K562 (cell line): ENCODE data around the gene SERPINF2. TPM values are rescaled to one million over a fixed set of nuclear protein-coding genes. Genes with fewer than 3 reads are reported as not detected.

Source experiments
- ATAC-seq: fragments of 200-7000 bp; cut with Tn5 transposase; 3 replicates; pipeline ENCODE4 v1.9.1; 2020; ENCODE audit warnings: moderate library complexity
- BruUV-seq: library from RNA; stranded (reverse); fragments of 400-500 nt; replicated peaks from 2 replicates; lab custom pipeline; 2021; lab: Mats Ljungman, UMichigan
- CTCF ChIA-PET: fragments of 300-600 bp; formaldehyde crosslinking; extraction: SDS; loops from one replicate; lab custom pipeline; 2021; ENCODE audit warnings: low intra/inter-chr PET ratio; lab: Yijun Ruan, JAX
- POLR2A ChIA-PET: fragments of 300-600, 350-650 bp; sonication (Branson Sonifier 250); formaldehyde crosslinking; extraction: SDS; loops from one replicate; lab custom pipeline; 2021; ENCODE audit warnings: antibody characterized with exemption, inconsistent platforms; lab: Yijun Ruan, JAX
- DNase-seq, 4 experiments: peaks; one replicate each; pipeline versions ENCODE4 v3.0.0 to v3.0.0-alpha.2; 2011 to 2018; ENCODE audit warnings: low spot score in 3 of 4, mixed read lengths in 3 of 4; ENCODE audit errors: extremely low read depth in 1 of 4
- FAIRE-seq: peaks from 2 replicates; lab custom pipeline; 2011; peaks lifted over from hg19 to GRCh38; lab: Jason Lieb, UNC
- H2AFZ ChIP-seq: 2 replicates; pipeline ENCODE4 v1.6.0; 2011; ENCODE audit warnings: low read depth, low read length, control low read depth, inconsistent platforms
- H3K27ac ChIP-seq: fragments of 200-600 bp; 3 replicates; pipeline ENCODE4 v1.8.0; 2011; ENCODE audit warnings: low read depth, mild to moderate bottlenecking, control low read depth, inconsistent platforms, low read length, moderate library complexity, mixed read lengths; ENCODE audit errors: extremely low read depth
- H3K27me3 ChIP-seq, 2 experiments: fragments of 300-600 bp in 1 of 2; 2 replicates in 1 of 2; 3 replicates in 1 of 2; pipeline versions ENCODE4 v1.6.0 to v1.8.0; 2011; ENCODE audit warnings: inconsistent platforms in 2 of 2, low read length in 2 of 2, mild to moderate bottlenecking in 1 of 2, mixed read lengths in 1 of 2, moderate library complexity in 1 of 2; ENCODE audit not compliant: control insufficient read depth in 2 of 2, insufficient read depth in 2 of 2
- H3K36me3 ChIP-seq: fragments of 300-600 bp; 3 replicates; pipeline ENCODE4 v1.8.0; 2011; ENCODE audit warnings: mild to moderate bottlenecking, low read length, inconsistent platforms; ENCODE audit not compliant: control insufficient read depth, insufficient read depth
- H3K4me1 ChIP-seq, 2 experiments: fragments of 200-600 bp in 1 of 2; replicated peaks in 1 of 2; 2 replicates in 1 of 2; 3 replicates in 1 of 2; pipeline versions ENCODE4 v1.5.1 to v1.8.0; 2011; ENCODE audit warnings: inconsistent platforms in 2 of 2, low read length in 2 of 2, mild to moderate bottlenecking in 1 of 2, mixed read lengths in 1 of 2, moderate library complexity in 1 of 2; ENCODE audit not compliant: control insufficient read depth in 2 of 2, insufficient read depth in 2 of 2
- H3K4me2 ChIP-seq: 2 replicates; pipeline ENCODE4 v1.6.1; 2011; ENCODE audit warnings: low read length, control low read depth, inconsistent platforms, mixed read lengths; ENCODE audit not compliant: insufficient read depth
- H3K4me3 ChIP-seq: fragments of 200-600 bp; sonication (generic), shearing (Covaris generic); 2 replicates; pipeline ENCODE4 v1.5.1; 2016; ENCODE audit warnings: control low read depth, inconsistent platforms
- H3K79me2 ChIP-seq: fragments of 200-600 bp; 3 replicates; pipeline ENCODE4 v1.8.0; 2011; ENCODE audit warnings: low read length, inconsistent platforms; ENCODE audit not compliant: control insufficient read depth, insufficient read depth
- H3K9ac ChIP-seq, 2 experiments: 2 replicates each; pipeline versions ENCODE4 v1.6.0 to v1.6.1; 2011; ENCODE audit warnings: low read depth in 2 of 2, low read length in 2 of 2, control low read depth in 1 of 2, inconsistent platforms in 1 of 2, mild to moderate bottlenecking in 1 of 2, mixed read lengths in 1 of 2; ENCODE audit not compliant: insufficient read depth in 1 of 2
- H3K9me1 ChIP-seq: one replicate; pipeline ENCODE4 v1.6.0; 2011; ENCODE audit warnings: inconsistent platforms, mild to moderate bottlenecking, low read length, moderate library complexity; ENCODE audit not compliant: control insufficient read depth, insufficient read depth
- H3K9me3 ChIP-seq: replicated peaks from 2 replicates; pipeline ENCODE4 v1.5.1; 2011; ENCODE audit warnings: low read depth, low read length, inconsistent platforms; ENCODE audit not compliant: control insufficient read depth, insufficient read depth
- H4K20me1 ChIP-seq: replicated peaks from 2 replicates; pipeline ENCODE4 v1.6.1; 2011; ENCODE audit warnings: low read length, inconsistent platforms, mixed read lengths; ENCODE audit not compliant: control insufficient read depth, insufficient read depth
- ARID1B ChIP-seq: fragments of 450-650 bp; IDR thresholded peaks from 2 replicates; pipeline ENCODE4 v1.6.1; 2016; ENCODE audit warnings: antibody characterized with exemption, mild to moderate bottlenecking, inconsistent platforms
- CAMTA2 ChIP-seq: fragments of 250-450 bp; sonication (Bioruptor Pico); conservative IDR thresholded peaks from 2 replicates; pipeline ENCODE4 v1.5.1; 2022
- CSDE1 ChIP-seq, 2 experiments: fragments of 450-650 bp; IDR thresholded peaks; 2 replicates each; pipeline ENCODE4 v1.6.1; 2016; ENCODE audit warnings: mild to moderate bottlenecking in 1 of 2
- DMBX1 ChIP-seq: fragments of 250-450 bp; sonication (Bioruptor Pico); IDR thresholded peaks from 2 replicates; pipeline ENCODE4 v1.8.0; 2022; ENCODE audit warnings: inconsistent platforms, mild to moderate bottlenecking, moderate library complexity, borderline replicate concordance
- JUN ChIP-seq, 2 experiments: sonication (generic) in 1 of 2; formaldehyde crosslinking in 1 of 2; IDR thresholded peaks; 2 replicates each; pipeline versions ENCODE4 v1.6.1 to v1.8.0; 2012 to 2022; ENCODE audit warnings: borderline replicate concordance in 2 of 2, mild to moderate bottlenecking in 2 of 2, improper control_type of control experiment in 1 of 2, low read depth in 1 of 2, low read length in 1 of 2, missing genetic modification reagents in 1 of 2
- SPI1 ChIP-seq: IDR thresholded peaks from 2 replicates; pipeline ENCODE4 v1.6.1; 2011; ENCODE audit warnings: low read depth, low read length, control low read depth, borderline replicate concordance
- SREBF1 ChIP-seq: fragments of 150-350 bp; IDR thresholded peaks from 2 replicates; pipeline ENCODE4 v1.6.1; 2014; ENCODE audit warnings: antibody characterized with exemption, low read depth, low read length, borderline replicate concordance
- TEAD1 ChIP-seq, 2 experiments: fragments of 450-650 bp in 1 of 2; sonication (generic) in 1 of 2; formaldehyde crosslinking; IDR thresholded peaks; 2 replicates each; pipeline versions ENCODE4 v1.4.0 to v1.8.0; 2020 to 2022; ENCODE audit warnings: mild to moderate bottlenecking in 2 of 2, missing genetic modification reagents in 1 of 2
- TFAM ChIP-seq: fragments of 250-450 bp; sonication (Bioruptor Pico); conservative IDR thresholded peaks from 2 replicates; pipeline ENCODE4 v1.5.0; 2021; ENCODE audit warnings: mild to moderate bottlenecking, moderate library complexity
- ZC3H8 ChIP-seq: fragments of 450-650 bp; IDR thresholded peaks from 2 replicates; pipeline ENCODE4 v1.6.1; 2017
- ZFP36 ChIP-seq: fragments of 150-350 bp; IDR thresholded peaks from 2 replicates; pipeline ENCODE4 v1.6.1; 2018; ENCODE audit warnings: low read length, low read depth; ENCODE audit not compliant: partially characterized antibody
- ZKSCAN8 ChIP-seq: fragments of 200-800 bp; sonication (Bioruptor generic); IDR thresholded peaks from 2 replicates; pipeline ENCODE4 v1.6.1; 2016; ENCODE audit warnings: missing genetic modification characterization, missing compliant biosample characterization
- ZNF589 ChIP-seq: fragments of 200-800 bp; sonication (Bioruptor generic); IDR thresholded peaks from 2 replicates; pipeline ENCODE4 v1.6.1; 2016; ENCODE audit warnings: low read depth, missing genetic modification characterization, missing compliant biosample characterization
- WGBS: fragments of 100-300 bp; shearing (Covaris generic); methylation state at CpG from one replicate; pipeline ENCODE4 v1.1.6; 2016; ENCODE audit warnings: low coverage, mixed read lengths; ENCODE audit not compliant: insufficient coverage; ENCODE audit errors: missing lambda C conversion rate; 5-methylcytosine and 5-hydroxymethylcytosine counted together
- in situ Hi-C: fragments of 300-500 bp; cut with MboI; formaldehyde crosslinking; loops from 4 replicates; pipeline ENCODE4 v1.15.0; 2018; ENCODE audit warnings: inconsistent platforms, mixed read lengths
- intact Hi-C: fragments of 100-400 bp; cut with micrococcal nuclease; formaldehyde crosslinking; loops from 2 replicates; pipeline ENCODE4 v1.14.2; 2022
- polyA plus RNA-seq, 8 experiments: library from polyadenylated mRNA; depleted of rRNA in 4 of 8; stranded (reverse) in 5 of 8; unstranded in 3 of 8; fragments of >200 nt; fragmentation: Nextera tagmentation in 2 of 8; fragmentation: Illumina TruSeq in 1 of 8; extraction: Ambion mirVana in 2 of 8; extraction: Trizol in 1 of 8; gene quantifications; 2 replicates each; pipeline versions ENCODE4 v1.2.1 to v1.2.3, GENCODE V29; 2011 to 2014; ENCODE audit warnings: inconsistent platforms in 1 of 8, missing spikeins in 1 of 8
- total RNA-seq, 7 experiments: library from RNA; depleted of rRNA in 6 of 7; stranded (reverse); fragments of >200 nt in 6 of 7; fragmentation: Illumina TruSeq in 2 of 7; extraction: Trizol in 2 of 7; gene quantifications; 2 replicates each; pipeline versions ENCODE4 v1.2.1 to v1.2.3, GENCODE V29; 2011 to 2021; ENCODE audit warnings: low replicate concordance in 1 of 7
- TF ChIP-seq, protein P1 (sequence below): fragments of 450-650 bp; IDR thresholded peaks from 2 replicates; pipeline ENCODE4 v1.6.1; 2016; ENCODE audit warnings: low read depth

The SERPINF2 gene
- total and polyA plus RNA-seq, 9 of the 15 experiments (the other 6 are each of a cell fraction or from before 2014, with no cell fraction given) = 0.22 TPM; not detected in 8

- no peaks in the 10 kb centered on the region for H3K79me2 ChIP-seq
- no peak overlapping the region for H3K4me2 ChIP-seq
- intact Hi-C loops (no loop called here), in situ Hi-C loops (no loop called here)
- DNase-seq = no peak
- H3K4me3 ChIP-seq = no peak overlapping the region
- no peaks in the 10 kb centered on the region for H3K9me1 ChIP-seq
- peaks cover 8 to 9% of the 10 kb centered on the region in 2 experiments; a peak in 3 of 5 replicates for H3K4me1 ChIP-seq
- no peak for FAIRE-seq
- CTCF ChIA-PET = no interaction called here
- no peak for ATAC-seq
- POLR2A ChIA-PET = no interaction called here
- H3K9ac ChIP-seq = no peak overlapping the region
- no peak overlapping the region for H3K27ac ChIP-seq
- no peak for TF ChIP-seq DMBX1 (CRISPR knock-in tag)
- no peak for TF ChIP-seq ZC3H8
- TF ChIP-seq CSDE1 (IDR thresholded peaks at IDR 0.05) = no peak
- TF ChIP-seq SREBF1 = no peak
- no peak for TF ChIP-seq ZFP36
- no peak for TF ChIP-seq SPI1
- no peak for TF ChIP-seq TEAD1 (CRISPR knock-in tag; IDR thresholded peaks at IDR 0.05)
- TF ChIP-seq JUN (IDR thresholded peaks at IDR 0.05; ENCODE audit: borderline replicate concordance, low read depth, low read length) = no peak
- TF ChIP-seq JUN (CRISPR knock-in tag; IDR thresholded peaks at IDR 0.05; ENCODE audit: borderline replicate concordance) = no peak
- no peak for TF ChIP-seq ZKSCAN8
- TF ChIP-seq ZNF589 (CRISPR knock-in tag) = no peak
- no peak for TF ChIP-seq ARID1B
- no peak for TF ChIP-seq TFAM (CRISPR knock-in tag)
- TF ChIP-seq, protein P1, sequence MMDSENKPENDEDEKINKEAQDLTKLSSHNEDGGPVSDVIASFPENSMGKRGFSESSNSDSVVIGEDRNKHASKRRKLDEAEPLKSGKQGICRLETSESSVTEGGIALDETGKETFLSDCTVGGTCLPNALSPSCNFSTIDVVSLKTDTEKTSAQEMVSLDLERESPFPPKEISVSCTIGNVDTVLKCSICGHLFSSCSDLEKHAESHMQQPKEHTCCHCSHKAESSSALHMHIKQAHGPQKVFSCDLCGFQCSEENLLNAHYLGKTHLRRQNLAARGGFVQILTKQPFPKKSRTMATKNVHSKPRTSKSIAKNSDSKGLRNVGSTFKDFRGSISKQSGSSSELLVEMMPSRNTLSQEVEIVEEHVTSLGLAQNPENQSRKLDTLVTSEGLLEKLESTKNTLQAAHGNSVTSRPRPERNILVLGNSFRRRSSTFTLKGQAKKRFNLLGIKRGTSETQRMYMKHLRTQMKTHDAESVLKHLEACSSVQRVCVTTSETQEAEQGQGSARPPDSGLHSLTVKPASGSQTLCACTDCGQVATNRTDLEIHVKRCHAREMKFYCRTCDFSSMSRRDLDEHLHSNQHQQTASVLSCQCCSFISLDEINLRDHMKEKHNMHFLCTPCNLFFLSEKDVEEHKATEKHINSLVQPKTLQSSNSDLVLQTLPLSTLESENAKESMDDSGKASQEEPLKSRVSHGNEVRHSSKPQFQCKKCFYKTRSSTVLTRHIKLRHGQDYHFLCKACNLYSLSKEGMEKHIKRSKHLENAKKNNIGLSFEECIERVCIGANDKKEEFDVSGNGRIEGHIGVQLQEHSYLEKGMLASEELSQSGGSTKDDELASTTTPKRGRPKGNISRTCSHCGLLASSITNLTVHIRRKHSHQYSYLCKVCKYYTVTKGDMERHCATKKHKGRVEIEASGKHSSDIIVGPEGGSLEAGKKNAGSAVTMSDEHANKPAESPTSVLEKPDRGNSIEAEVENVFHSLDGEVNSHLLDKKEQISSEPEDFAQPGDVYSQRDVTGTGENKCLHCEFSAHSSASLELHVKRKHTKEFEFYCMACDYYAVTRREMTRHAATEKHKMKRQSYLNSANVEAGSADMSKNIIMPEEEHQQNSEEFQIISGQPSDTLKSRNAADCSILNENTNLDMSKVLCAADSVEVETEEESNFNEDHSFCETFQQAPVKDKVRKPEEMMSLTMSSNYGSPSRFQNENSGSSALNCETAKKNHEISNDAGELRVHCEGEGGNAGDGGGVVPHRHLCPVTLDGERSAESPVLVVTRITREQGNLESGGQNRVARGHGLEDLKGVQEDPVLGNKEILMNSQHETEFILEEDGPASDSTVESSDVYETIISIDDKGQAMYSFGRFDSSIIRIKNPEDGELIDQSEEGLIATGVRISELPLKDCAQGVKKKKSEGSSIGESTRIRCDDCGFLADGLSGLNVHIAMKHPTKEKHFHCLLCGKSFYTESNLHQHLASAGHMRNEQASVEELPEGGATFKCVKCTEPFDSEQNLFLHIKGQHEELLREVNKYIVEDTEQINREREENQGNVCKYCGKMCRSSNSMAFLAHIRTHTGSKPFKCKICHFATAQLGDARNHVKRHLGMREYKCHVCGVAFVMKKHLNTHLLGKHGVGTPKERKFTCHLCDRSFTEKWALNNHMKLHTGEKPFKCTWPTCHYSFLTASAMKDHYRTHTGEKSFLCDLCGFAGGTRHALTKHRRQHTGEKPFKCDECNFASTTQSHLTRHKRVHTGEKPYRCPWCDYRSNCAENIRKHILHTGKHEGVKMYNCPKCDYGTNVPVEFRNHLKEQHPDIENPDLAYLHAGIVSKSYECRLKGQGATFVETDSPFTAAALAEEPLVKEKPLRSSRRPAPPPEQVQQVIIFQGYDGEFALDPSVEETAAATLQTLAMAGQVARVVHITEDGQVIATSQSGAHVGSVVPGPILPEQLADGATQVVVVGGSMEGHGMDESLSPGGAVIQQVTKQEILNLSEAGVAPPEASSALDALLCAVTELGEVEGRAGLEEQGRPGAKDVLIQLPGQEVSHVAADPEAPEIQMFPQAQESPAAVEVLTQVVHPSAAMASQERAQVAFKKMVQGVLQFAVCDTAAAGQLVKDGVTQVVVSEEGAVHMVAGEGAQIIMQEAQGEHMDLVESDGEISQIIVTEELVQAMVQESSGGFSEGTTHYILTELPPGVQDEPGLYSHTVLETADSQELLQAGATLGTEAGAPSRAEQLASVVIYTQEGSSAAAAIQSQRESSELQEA = no peak
- TF ChIP-seq CAMTA2 (CRISPR knock-in tag) = no peak
- TF ChIP-seq, all 486 proteins: peak for 0
- Histone ChIP-seq H3K36me3 (peaks cover 32% of the 10 kb centered on the region), H2AFZ (no peak overlapping the region), H4K20me1 (no peaks in the 10 kb centered on the region), H3K9me3 (no peaks in the 10 kb centered on the region), H3K27me3 (no peaks in the 10 kb centered on the region)
- BruUV-seq = no TSS peak
- 86% methylated on average over 7 of the region's 7 CpGs for WGBS
These were observed 57.6 kb downstream of the SERPINF2 start for GRCh38 chr17:1800240-1800639.
